HepG2 (cell line): ENCODE results near the gene ZNF331. TPM values are rescaled to one million over a fixed set of nuclear protein-coding genes. Genes with fewer than 3 reads are reported as not detected.

ENCODE experiments used
- CREM ChIP-seq, 2 experiments: sonication (generic) in 1 of 2; formaldehyde crosslinking in 1 of 2; IDR thresholded peaks; 2 replicates each; pipeline versions ENCODE4 v1.4.0 to v1.6.1; 2016 to 2020; ENCODE audit warnings: antibody characterized with exemption in 1 of 2, mild to moderate bottlenecking in 1 of 2, missing genetic modification reagents in 1 of 2
- E2F2 ChIP-seq: sonication (generic); formaldehyde crosslinking; IDR thresholded peaks from 2 replicates; pipeline ENCODE4 v1.4.0; 2020; ENCODE audit warnings: missing genetic modification reagents, borderline replicate concordance
- EEA1 ChIP-seq: sonication (generic); formaldehyde crosslinking; IDR thresholded peaks from 2 replicates; pipeline ENCODE4 v1.5.1; 2020; ENCODE audit warnings: mild to moderate bottlenecking, missing genetic modification reagents, borderline replicate concordance
- ETS1 ChIP-seq: sonication (generic); formaldehyde crosslinking; IDR thresholded peaks from 2 replicates; pipeline ENCODE4 v1.4.0; 2020; ENCODE audit warnings: missing genetic modification reagents
- PRDM15 ChIP-seq: sonication (generic); formaldehyde crosslinking; IDR thresholded peaks from 2 replicates; pipeline ENCODE4 v1.4.0; 2020; ENCODE audit warnings: missing genetic modification reagents
- RAD21 ChIP-seq: fragments of 450-650 bp; formaldehyde crosslinking; IDR thresholded peaks from 2 replicates; pipeline ENCODE4 v1.5.0; 2020; ENCODE audit warnings: mild to moderate bottlenecking
- REPIN1 ChIP-seq: sonication (generic); formaldehyde crosslinking; IDR thresholded peaks from 2 replicates; pipeline ENCODE4 v1.8.0; 2022; ENCODE audit warnings: missing genetic modification reagents, low read depth, mild to moderate bottlenecking, borderline replicate concordance
- STAT6 ChIP-seq: sonication (generic); formaldehyde crosslinking; IDR thresholded peaks from 2 replicates; pipeline ENCODE4 v1.4.0; 2020; ENCODE audit warnings: missing genetic modification reagents, mild to moderate bottlenecking, borderline replicate concordance
- TIGD3 ChIP-seq: sonication (generic); formaldehyde crosslinking; IDR thresholded peaks from 2 replicates; pipeline ENCODE4 v1.5.1; 2020; ENCODE audit warnings: mild to moderate bottlenecking, missing genetic modification reagents, borderline replicate concordance
- ZHX1 ChIP-seq: sonication (generic); formaldehyde crosslinking; IDR thresholded peaks from 2 replicates; pipeline ENCODE4 v1.8.1; 2022; ENCODE audit warnings: low read depth, mild to moderate bottlenecking, missing genetic modification reagents
- ZNF557 ChIP-seq: sonication (generic); formaldehyde crosslinking; IDR thresholded peaks from 2 replicates; pipeline ENCODE4 v1.4.0; 2020; ENCODE audit warnings: missing genetic modification reagents
- ZNF607 ChIP-seq: sonication (generic); formaldehyde crosslinking; IDR thresholded peaks from 2 replicates; pipeline ENCODE4 v1.5.1; 2020; ENCODE audit warnings: missing genetic modification reagents, mild to moderate bottlenecking, borderline replicate concordance
- ZSCAN25 ChIP-seq: sonication (generic); formaldehyde crosslinking; IDR thresholded peaks from 2 replicates; pipeline ENCODE4 v1.8.0; 2022; ENCODE audit warnings: mild to moderate bottlenecking, missing genetic modification reagents
- polyA plus RNA-seq, 8 experiments: library from polyadenylated mRNA; depleted of rRNA in 3 of 8; stranded (reverse) in 7 of 8; unstranded in 1 of 8; fragments of >200 nt; fragmentation: Illumina TruSeq in 4 of 8; extraction: Trizol in 4 of 8; gene quantifications; 2 replicates each; pipeline versions ENCODE4 v1.2.1 to v1.2.3, GENCODE V29; 2011 to 2016; ENCODE audit warnings: low read depth in 4 of 8, missing spikeins in 1 of 8, mixed read lengths in 1 of 8; ENCODE audit not compliant: insufficient read depth in 1 of 8
- total RNA-seq, 5 experiments: library from RNA; depleted of rRNA; stranded (reverse); fragments of >200 nt; fragmentation: Illumina TruSeq; extraction: Trizol; gene quantifications; 2 replicates each; pipeline ENCODE4 v1.2.3, GENCODE V29; 2016; ENCODE audit warnings: low read depth in 1 of 5

ZNF331 gene
- total and polyA plus RNA-seq, 2 of the 13 experiments (the other 11 are each of a cell fraction or from before 2014, with no cell fraction given), result 8.2 to 13.3 TPM

- TF ChIP-seq CREM (IDR thresholded peaks at IDR 0.05) (peak; percentile 23; the same call in 1 of the 2 replicates), CREM (CRISPR knock-in tag; IDR thresholded peaks at IDR 0.05) (no peak; the same call in 1 of the 2 replicates), PRDM15 (CRISPR knock-in tag) (no peak), EEA1 (CRISPR knock-in tag) (no peak), ZHX1 (CRISPR knock-in tag) (peak; percentile 93; the same call in 1 of the 2 replicates), ZNF607 (peak; percentile 14; the same call in 1 of the 2 replicates), ZSCAN25 (0 out of 2 replicates have a peak, but pooled peaks have one; percentile 41), REPIN1 (peak; percentile 68; the same call in 1 of the 2 replicates), ETS1 (CRISPR knock-in tag) (no peak), STAT6 (no peak), TIGD3 (CRISPR knock-in tag) (peak; percentile 95), RAD21 (CRISPR knock-in tag) (no peak), ZNF557 (CRISPR knock-in tag) (no peak), E2F2 (0 out of 2 replicates have a peak, but pooled peaks have one; percentile 32)
Measured at GRCh38 chr19:53537521-53538377, at the start of gene ZNF331 (continued).
